HUES64 (cell line): ENCODE data around the gene TNFAIP8L1.

Experiments
- H3K27ac ChIP-seq: 2 replicates; pipeline ENCODE4 v1.7.0; 2013; ENCODE audit warnings: low read depth, low read length, inconsistent platforms
- H3K27me3 ChIP-seq: 2 replicates; pipeline ENCODE4 v1.6.1; 2013; ENCODE audit warnings: mild to moderate bottlenecking, low read length; ENCODE audit not compliant: insufficient read depth
- H3K36me3 ChIP-seq: 2 replicates; pipeline ENCODE4 v1.6.1; 2013; ENCODE audit warnings: mild to moderate bottlenecking, low read length; ENCODE audit not compliant: insufficient read depth
- H3K4me1 ChIP-seq: 2 replicates; pipeline ENCODE4 v1.6.1; 2013; ENCODE audit warnings: mild to moderate bottlenecking, low read length, moderate library complexity; ENCODE audit not compliant: insufficient read depth
- H3K4me3 ChIP-seq: 2 replicates; pipeline ENCODE4 v1.5.1; 2013; ENCODE audit warnings: mild to moderate bottlenecking, low read length, moderate library complexity
- H3K9ac ChIP-seq: 2 replicates; pipeline ENCODE4 v1.6.1; 2013; ENCODE audit warnings: mild to moderate bottlenecking, low read depth, low read length
- H3K9me3 ChIP-seq: 2 replicates; pipeline ENCODE4 v1.6.1; 2013; ENCODE audit warnings: low read depth, low read length; ENCODE audit not compliant: insufficient read depth
- WGBS: fragments of 150-250, 120-280 bp; methylation state at CpG from one replicate; pipeline ENCODE4 v1.1.7; 2013; ENCODE audit warnings: missing lambda C conversion rate; 5-methylcytosine and 5-hydroxymethylcytosine counted together

The TNFAIP8L1 gene

GRCh38 chr19:4636761-4637160 is 2.6 kb upstream of the TNFAIP8L1 start:
- H3K9ac ChIP-seq = peak overlapping the region; percentile 47; the same call in 1 of the 2 replicates
- WGBS = 72% methylated on average over 8 of the region's 8 CpGs
- peaks cover 11% of the 10 kb centered on the region for H3K27me3 ChIP-seq
- no peaks in the 10 kb centered on the region for H3K9me3 ChIP-seq
- H3K36me3 ChIP-seq = no peaks in the 10 kb centered on the region
- H3K4me1 ChIP-seq = no peaks in the 10 kb centered on the region
- H3K27ac ChIP-seq = no peak overlapping the region
- peak overlapping the region; percentile 72; the same call in 1 of the 2 replicates for H3K4me3 ChIP-seq

GRCh38 chr19:4638317-4638716 is 999 bp upstream of the TNFAIP8L1 start:
- Histone ChIP-seq H3K27me3 (peaks cover 11% of the 10 kb centered on the region), H3K4me1 (no peaks in the 10 kb centered on the region), H3K9me3 (no peaks in the 10 kb centered on the region), H3K27ac (no peak overlapping the region), H3K9ac (no peak overlapping the region), H3K4me3 (no peak overlapping the region), H3K36me3 (no peaks in the 10 kb centered on the region)
- 93% methylated on average over 11 of the region's 11 CpGs for WGBS

- Histone ChIP-seq H3K9ac (no peak overlapping the region), H3K36me3 (no peaks in the 10 kb centered on the region), H3K27ac (no peak overlapping the region)
Measured at GRCh38 chr19:4639531-4640246, 373 bp downstream of the TNFAIP8L1 start.

GRCh38 chr19:4640247-4641000 is 1.1 kb downstream of the TNFAIP8L1 start:
- H3K36me3 ChIP-seq = no peaks in the 10 kb centered on the region
- H3K4me3 ChIP-seq = peak overlapping the region; percentile 66
- no peaks in the 10 kb centered on the region for H3K9me3 ChIP-seq
- 75% methylated on average over 17 of the region's 17 CpGs for WGBS
- H3K27ac ChIP-seq = no peak overlapping the region
- no peaks in the 10 kb centered on the region for H3K4me1 ChIP-seq
- H3K9ac ChIP-seq = no peak overlapping the region
- H3K27me3 ChIP-seq = peaks cover 11% of the 10 kb centered on the region

More at GRCh38 chr19:4639531-4640246, 373 bp downstream of the TNFAIP8L1 start:
- WGBS = 28% methylated on average over 36 of the region's 39 CpGs
- peak overlapping the region; percentile 66 for H3K4me3 ChIP-seq
- no peaks in the 10 kb centered on the region for H3K9me3 ChIP-seq
- no peaks in the 10 kb centered on the region for H3K4me1 ChIP-seq
- peaks cover 11% of the 10 kb centered on the region for H3K27me3 ChIP-seq

GRCh38 chr19:4641132-4641531 is 1.8 kb downstream of the TNFAIP8L1 start:
- 88% methylated on average over 14 of the region's 14 CpGs for WGBS
- Histone ChIP-seq H3K4me1 (no peaks in the 10 kb centered on the region), H3K9ac (no peak overlapping the region), H3K9me3 (no peaks in the 10 kb centered on the region), H3K27me3 (peaks cover 11% of the 10 kb centered on the region), H3K36me3 (no peaks in the 10 kb centered on the region), H3K27ac (no peak overlapping the region), H3K4me3 (no peak overlapping the region)

GRCh38 chr19:4642625-4643024 is 3.3 kb downstream of the TNFAIP8L1 start:
- WGBS = 87% methylated on average over 6 of the region's 6 CpGs
- no peak overlapping the region for H3K27ac ChIP-seq
- no peaks in the 10 kb centered on the region for H3K4me1 ChIP-seq
- no peaks in the 10 kb centered on the region for H3K9me3 ChIP-seq
- H3K4me3 ChIP-seq = no peak overlapping the region
- no peaks in the 10 kb centered on the region for H3K27me3 ChIP-seq
- H3K36me3 ChIP-seq = no peaks in the 10 kb centered on the region
- no peak overlapping the region for H3K9ac ChIP-seq

GRCh38 chr19:4645718-4646117 is 6.4 kb downstream of the TNFAIP8L1 start:
- H3K9ac ChIP-seq = no peak overlapping the region
- H3K4me1 ChIP-seq = no peaks in the 10 kb centered on the region
- 96% methylated on average over 4 of the region's 4 CpGs for WGBS
- H3K36me3 ChIP-seq = no peaks in the 10 kb centered on the region
- no peaks in the 10 kb centered on the region for H3K9me3 ChIP-seq
- no peaks in the 10 kb centered on the region for H3K27me3 ChIP-seq
- H3K27ac ChIP-seq = no peak overlapping the region
- H3K4me3 ChIP-seq = no peak overlapping the region

GRCh38 chr19:4647676-4648644 is 8.6 kb downstream of the TNFAIP8L1 start:
- Histone ChIP-seq H3K9ac (no peak overlapping the region), H3K27me3 (no peaks in the 10 kb centered on the region), H3K36me3 (no peaks in the 10 kb centered on the region), H3K4me3 (no peak overlapping the region), H3K9me3 (no peaks in the 10 kb centered on the region), H3K4me1 (no peaks in the 10 kb centered on the region), H3K27ac (no peak overlapping the region)
- WGBS = 82% methylated on average over 19 of the region's 20 CpGs

GRCh38 chr19:4649392-4650047 is 10.2 kb downstream of the TNFAIP8L1 start:
- H3K27ac ChIP-seq = no peak overlapping the region
- no peaks in the 10 kb centered on the region for H3K9me3 ChIP-seq
- H3K4me1 ChIP-seq = no peaks in the 10 kb centered on the region
- H3K36me3 ChIP-seq = no peaks in the 10 kb centered on the region
- H3K4me3 ChIP-seq = no peak overlapping the region
- 95% methylated on average over 19 of the region's 19 CpGs for WGBS
- H3K9ac ChIP-seq = no peak overlapping the region
- no peaks in the 10 kb centered on the region for H3K27me3 ChIP-seq

- Histone ChIP-seq H3K9ac (no peak overlapping the region), H3K27me3 (no peaks in the 10 kb centered on the region), H3K36me3 (peaks cover 5% of the 10 kb centered on the region; the same call in 1 of the 2 replicates), H3K4me3 (no peak overlapping the region), H3K9me3 (no peaks in the 10 kb centered on the region), H3K27ac (no peak overlapping the region), H3K4me1 (no peaks in the 10 kb centered on the region)
- WGBS = 86% methylated on average over 2 of the region's 2 CpGs
Measured at GRCh38 chr19:4650159-4650558, 10.8 kb downstream of the TNFAIP8L1 start.
